HFFc6 (cell line): ENCODE results near the gene ACER2. TPM values are rescaled to one million over a fixed set of nuclear protein-coding genes. Genes with fewer than 3 reads are reported as not detected.

Experiments used
- DNase-seq: peaks from one replicate; pipeline ENCODE4 v3.0.0-alpha.2; 2018
- H3K27ac Mint-ChIP-seq: 2 replicates; pipeline ENCODE4 v1.8.0; 2020; ENCODE audit warnings: mild to moderate bottlenecking, mixed read lengths
- H3K27me3 Mint-ChIP-seq: 2 replicates; pipeline ENCODE4 v1.8.0; 2021; ENCODE audit warnings: mild to moderate bottlenecking, moderate library complexity, mixed read lengths; ENCODE audit not compliant: insufficient read depth
- H3K36me3 Mint-ChIP-seq: 2 replicates; pipeline ENCODE4 v1.8.0; 2021; ENCODE audit warnings: low read depth, mixed read lengths
- H3K4me1 Mint-ChIP-seq: 2 replicates; pipeline ENCODE4 v1.8.0; 2020; ENCODE audit warnings: low read depth, mixed read lengths
- H3K4me3 Mint-ChIP-seq: 2 replicates; pipeline ENCODE4 v1.8.0; 2020; ENCODE audit warnings: mild to moderate bottlenecking, moderate library complexity, mixed read lengths
- H3K9me3 Mint-ChIP-seq: 2 replicates; pipeline ENCODE4 v1.8.0; 2020; ENCODE audit warnings: mild to moderate bottlenecking, mixed read lengths
- total RNA-seq, 6 experiments: library from RNA; stranded (reverse); fragmentation: NEBNext Ultra II Directional; extraction: Animal tissue kit (Norgen Biotek cat#: 25700); gene quantifications; 2 replicates in 1 of 6; 3 replicates in 5 of 6; pipeline ENCODE4 v1.2.3, GENCODE V29; 2021
- TF ChIP-seq, protein P1 (sequence below): fragments of 200-600 bp; sonication (generic); IDR thresholded peaks from 2 replicates; pipeline ENCODE4 v1.5.0; 2021; ENCODE audit warnings: antibody characterized with exemption, mild to moderate bottlenecking

The ACER2 gene
- total RNA-seq, 6 experiments from 2014 or later: 1.2 to 1.9 (median 1.6) TPM

DNA sequence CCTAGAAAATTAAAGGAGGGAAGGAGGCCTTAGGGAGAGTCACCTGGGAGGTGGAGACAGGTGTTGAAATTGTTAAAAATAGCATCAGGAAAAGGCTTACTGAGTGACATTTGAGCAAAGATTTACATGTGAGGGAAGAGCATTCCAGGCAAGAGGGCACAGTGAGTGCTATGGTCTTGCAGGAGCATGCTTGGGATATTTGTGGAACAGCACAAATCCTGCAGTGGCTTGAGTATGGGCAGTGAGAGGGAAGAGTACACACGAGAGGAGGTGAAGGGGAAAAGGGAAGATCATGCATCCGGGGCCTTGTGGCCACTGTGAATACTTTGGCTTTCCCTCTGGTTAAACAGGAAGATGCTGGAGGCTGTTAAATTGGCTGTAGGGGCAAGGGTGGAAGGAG lies 36.6 kb downstream of the ACER2 start:
- no peaks in the 10 kb centered on the region for H3K9me3 Mint-ChIP-seq
- no peak overlapping the region for H3K4me3 Mint-ChIP-seq
- DNase-seq: no peak
- TF ChIP-seq, protein P1, sequence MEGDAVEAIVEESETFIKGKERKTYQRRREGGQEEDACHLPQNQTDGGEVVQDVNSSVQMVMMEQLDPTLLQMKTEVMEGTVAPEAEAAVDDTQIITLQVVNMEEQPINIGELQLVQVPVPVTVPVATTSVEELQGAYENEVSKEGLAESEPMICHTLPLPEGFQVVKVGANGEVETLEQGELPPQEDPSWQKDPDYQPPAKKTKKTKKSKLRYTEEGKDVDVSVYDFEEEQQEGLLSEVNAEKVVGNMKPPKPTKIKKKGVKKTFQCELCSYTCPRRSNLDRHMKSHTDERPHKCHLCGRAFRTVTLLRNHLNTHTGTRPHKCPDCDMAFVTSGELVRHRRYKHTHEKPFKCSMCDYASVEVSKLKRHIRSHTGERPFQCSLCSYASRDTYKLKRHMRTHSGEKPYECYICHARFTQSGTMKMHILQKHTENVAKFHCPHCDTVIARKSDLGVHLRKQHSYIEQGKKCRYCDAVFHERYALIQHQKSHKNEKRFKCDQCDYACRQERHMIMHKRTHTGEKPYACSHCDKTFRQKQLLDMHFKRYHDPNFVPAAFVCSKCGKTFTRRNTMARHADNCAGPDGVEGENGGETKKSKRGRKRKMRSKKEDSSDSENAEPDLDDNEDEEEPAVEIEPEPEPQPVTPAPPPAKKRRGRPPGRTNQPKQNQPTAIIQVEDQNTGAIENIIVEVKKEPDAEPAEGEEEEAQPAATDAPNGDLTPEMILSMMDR: no peak
- no peaks in the 10 kb centered on the region for H3K36me3 Mint-ChIP-seq
- H3K27ac Mint-ChIP-seq: no peak overlapping the region
- H3K27me3 Mint-ChIP-seq: no peaks in the 10 kb centered on the region
- peaks cover 5% of the 10 kb centered on the region; the same call in 1 of the 2 replicates for H3K4me1 Mint-ChIP-seq

DNA sequence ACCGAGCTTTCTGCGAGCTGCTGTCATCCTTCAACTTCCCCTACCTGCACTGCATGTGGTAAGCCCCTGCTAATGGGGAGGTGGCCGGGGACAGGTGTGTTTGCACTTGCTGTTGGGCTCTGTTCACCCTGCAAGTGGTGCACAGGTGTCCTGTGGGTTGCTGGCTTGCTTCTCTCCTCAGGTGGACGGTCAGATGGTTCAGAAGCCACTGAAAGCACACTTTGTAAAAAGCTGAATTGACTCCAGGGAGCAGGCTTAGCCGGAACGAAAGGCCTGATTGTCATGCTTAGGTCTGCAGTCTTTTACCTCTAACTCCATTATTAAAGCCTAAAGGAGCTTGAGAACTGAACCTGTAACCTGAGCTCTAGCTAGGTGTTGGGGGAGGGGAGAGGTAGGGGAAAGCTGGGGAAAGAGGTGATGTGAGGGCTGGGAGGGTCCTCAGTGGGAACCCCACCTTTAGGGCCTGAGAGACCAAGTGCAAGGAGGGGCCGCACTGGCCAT lies 37.6 kb downstream of the ACER2 start:
- no peaks in the 10 kb centered on the region for H3K9me3 Mint-ChIP-seq
- H3K36me3 Mint-ChIP-seq: no peaks in the 10 kb centered on the region
- no peak overlapping the region for H3K27ac Mint-ChIP-seq
- DNase-seq: no peak
- TF ChIP-seq, protein P1: no peak
- H3K4me1 Mint-ChIP-seq: peaks cover 5% of the 10 kb centered on the region; the same call in 1 of the 2 replicates
- H3K27me3 Mint-ChIP-seq: no peaks in the 10 kb centered on the region
- H3K4me3 Mint-ChIP-seq: no peak overlapping the region

DNA sequence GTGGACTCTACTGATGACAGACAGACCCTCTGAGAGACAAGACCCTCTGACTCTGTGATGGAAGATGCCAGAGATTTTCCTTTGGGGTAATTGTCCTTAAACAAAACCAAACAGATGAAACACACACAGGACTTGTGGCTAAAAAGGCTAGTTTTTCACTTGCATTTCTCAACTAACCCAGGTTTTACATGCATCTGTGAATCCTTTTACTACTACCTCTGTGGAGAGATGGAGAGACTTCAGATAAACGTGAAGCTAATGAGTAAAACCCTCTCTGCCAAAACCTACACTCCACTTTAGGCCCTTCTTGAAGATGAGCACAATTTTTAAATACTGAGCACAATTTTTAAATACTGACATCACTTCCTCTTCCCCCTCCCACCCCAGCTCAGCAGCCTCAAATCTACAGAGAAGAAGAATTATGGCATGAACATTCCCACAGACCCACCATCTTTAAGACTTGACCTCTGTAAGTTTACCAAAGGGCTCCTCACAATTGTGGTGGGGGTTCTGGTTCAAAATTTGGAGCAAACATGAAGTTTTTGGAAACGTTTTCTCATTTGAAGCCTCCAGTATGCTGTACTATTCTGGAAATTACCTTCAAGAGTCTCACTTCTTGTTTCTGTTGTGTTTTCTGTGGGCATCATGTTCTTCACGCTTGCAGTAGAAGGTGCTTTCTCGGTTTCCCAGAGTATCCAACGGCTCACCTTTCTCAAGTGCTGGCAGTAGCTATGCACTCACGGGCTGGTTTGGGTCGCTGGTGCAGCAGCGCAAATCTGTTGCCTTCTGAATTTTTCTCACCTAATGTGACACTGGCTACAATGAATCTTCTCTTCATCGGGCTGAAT lies 42.7 kb downstream of the ACER2 start:
- Mint-ChIP-seq H3K4me1 (no peaks in the 10 kb centered on the region), H3K9me3 (no peaks in the 10 kb centered on the region), H3K27ac (no peak overlapping the region), H3K4me3 (no peak overlapping the region), H3K27me3 (no peaks in the 10 kb centered on the region), H3K36me3 (no peaks in the 10 kb centered on the region)
- DNase-seq: no peak
- TF ChIP-seq, protein P1: no peak

DNA sequence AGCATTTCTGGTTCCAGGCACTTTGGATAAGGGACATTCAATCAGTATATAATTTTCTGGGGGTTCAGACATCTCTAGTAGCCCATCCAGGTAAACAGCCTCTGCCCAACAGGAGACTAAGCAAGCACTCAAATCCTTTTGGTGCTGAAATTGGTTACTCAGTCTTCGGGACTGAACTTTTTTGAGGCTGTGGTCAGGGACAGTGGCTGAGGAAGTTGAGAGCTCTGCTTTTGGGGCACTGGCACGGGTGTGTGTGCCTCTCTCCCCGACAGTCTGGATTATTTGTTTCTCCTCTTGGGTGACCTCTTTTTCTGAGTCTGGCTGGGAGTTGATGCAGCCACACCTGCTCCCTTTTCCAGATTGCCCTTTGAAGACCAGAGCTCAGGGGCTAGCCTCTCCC lies 47.6 kb downstream of the ACER2 start:
- H3K27ac Mint-ChIP-seq: no peak overlapping the region
- H3K9me3 Mint-ChIP-seq: no peaks in the 10 kb centered on the region
- DNase-seq: no peak
- peaks cover 10% of the 10 kb centered on the region for H3K4me1 Mint-ChIP-seq
- H3K4me3 Mint-ChIP-seq: no peak overlapping the region
- peaks cover 2% of the 10 kb centered on the region for H3K27me3 Mint-ChIP-seq
- TF ChIP-seq, protein P1: no peak
- no peaks in the 10 kb centered on the region for H3K36me3 Mint-ChIP-seq

DNA sequence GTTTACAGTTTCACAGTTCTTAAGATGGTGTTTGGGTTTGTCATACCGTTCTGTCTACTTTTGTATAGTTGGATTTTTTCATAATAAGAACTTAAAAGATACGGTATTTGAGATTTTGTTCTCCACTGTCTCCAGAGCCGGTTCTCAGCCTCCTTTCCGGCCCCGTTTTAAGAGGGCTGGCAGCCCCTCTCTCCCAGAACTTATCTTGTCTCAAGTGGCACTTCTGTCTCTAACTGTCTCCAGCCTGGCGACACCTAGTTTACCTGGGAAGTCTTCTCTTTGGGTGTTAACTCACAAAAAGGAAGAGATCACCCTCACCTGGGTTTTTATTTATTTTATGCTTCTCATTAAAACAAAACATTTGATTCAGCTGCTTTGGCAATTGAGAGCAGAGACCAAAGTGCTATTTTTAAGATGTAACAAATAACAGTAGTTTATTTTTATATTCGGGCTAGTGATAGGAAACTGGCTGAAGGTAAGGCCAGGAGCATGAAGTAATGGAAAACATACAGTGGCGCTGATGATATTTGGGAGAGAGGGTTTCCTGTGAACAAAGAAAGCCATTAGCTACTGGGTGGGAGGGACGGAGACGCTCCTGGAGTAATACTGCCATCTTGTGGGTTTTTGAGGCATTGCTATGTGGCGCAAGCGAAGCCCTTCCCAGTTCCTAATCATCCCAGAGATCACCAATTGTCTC lies 48.3 kb downstream of the ACER2 start:
- H3K36me3 Mint-ChIP-seq: no peaks in the 10 kb centered on the region
- DNase-seq: peak; percentile 57
- H3K4me1 Mint-ChIP-seq: peaks cover 10% of the 10 kb centered on the region
- TF ChIP-seq, protein P1: peak; percentile 97
- H3K27ac Mint-ChIP-seq: no peak overlapping the region
- no peaks in the 10 kb centered on the region for H3K9me3 Mint-ChIP-seq
- H3K27me3 Mint-ChIP-seq: peaks cover 2% of the 10 kb centered on the region
- H3K4me3 Mint-ChIP-seq: peak overlapping the region; percentile 84
